GM23338 (cell line): ENCODE results near the gene CMSS1. TPM values are rescaled to one million over a fixed set of nuclear protein-coding genes. Genes with fewer than 3 reads are reported as not detected.

Experiments used
- ATAC-seq: fragments of 200-7000 bp; cut with Tn5 transposase; 3 replicates; pipeline ENCODE4 v1.9.1; 2020
- DNase-seq: peaks from one replicate; pipeline ENCODE4 v3.0.0-alpha.2; 2015; ENCODE audit warnings: low spot score
- H2AFZ ChIP-seq: fragments of 200-600 bp; sonication (generic); 2 replicates; pipeline ENCODE4 v1.8.0; 2016; ENCODE audit warnings: antibody characterized with exemption, mild to moderate bottlenecking, moderate library complexity
- H3F3A ChIP-seq: fragments of 200-600 bp; sonication (generic); replicated peaks from 2 replicates; pipeline ENCODE4 v1.8.0; 2017; ENCODE audit warnings: antibody characterized with exemption, mixed run types, low read depth
- H3K27ac ChIP-seq: fragments of 200-600 bp; sonication (generic); 2 replicates; pipeline ENCODE4 v1.6.1; 2016; ENCODE audit warnings: low read depth
- H3K27me3 ChIP-seq: fragments of 200-600 bp; sonication (generic); 2 replicates; pipeline ENCODE4 v1.8.0; 2016; ENCODE audit warnings: mild to moderate bottlenecking, mixed run types, moderate library complexity; ENCODE audit not compliant: insufficient read depth
- H3K36me3 ChIP-seq: fragments of 200-600 bp; sonication (generic); 2 replicates; pipeline ENCODE4 v1.8.0; 2016; ENCODE audit warnings: mild to moderate bottlenecking; ENCODE audit not compliant: insufficient read depth
- H3K4me1 ChIP-seq: fragments of 200-600 bp; sonication (generic); 2 replicates; pipeline ENCODE4 v1.8.0; 2016; ENCODE audit warnings: mild to moderate bottlenecking, moderate library complexity; ENCODE audit not compliant: insufficient read depth
- H3K4me2 ChIP-seq: fragments of 200-600 bp; sonication (generic); 2 replicates; pipeline ENCODE4 v1.7.1; 2017; ENCODE audit warnings: mixed run types
- H3K4me3 ChIP-seq: fragments of 200-600 bp; sonication (generic); 2 replicates; pipeline ENCODE4 v1.6.1; 2016; ENCODE audit warnings: mixed run types
- H3K79me2 ChIP-seq: fragments of 200-600 bp; sonication (generic); replicated peaks from 2 replicates; pipeline ENCODE4 v1.8.0; 2017; ENCODE audit warnings: mild to moderate bottlenecking; ENCODE audit not compliant: insufficient read depth
- H3K9me2 ChIP-seq: fragments of 200-600 bp; sonication (generic); 2 replicates; pipeline ENCODE4 v1.8.0; 2017; ENCODE audit not compliant: insufficient read depth
- H4K20me1 ChIP-seq: fragments of 200-600 bp; sonication (generic); replicated peaks from 2 replicates; pipeline ENCODE4 v1.8.0; 2017; ENCODE audit warnings: mild to moderate bottlenecking; ENCODE audit not compliant: insufficient read depth
- H3K27ac Mint-ChIP-seq: 2 replicates; pipeline ENCODE4 v1.8.0; 2020; ENCODE audit warnings: inconsistent platforms, mild to moderate bottlenecking, moderate library complexity, mixed read lengths
- H3K27me3 Mint-ChIP-seq: 3 replicates; pipeline ENCODE4 v1.8.0; 2022; ENCODE audit warnings: low read depth, mild to moderate bottlenecking, moderate library complexity, mixed read lengths, inconsistent platforms; ENCODE audit not compliant: insufficient read depth, poor library complexity
- H3K36me3 Mint-ChIP-seq: 3 replicates; pipeline ENCODE4 v1.8.0; 2021; ENCODE audit warnings: low read depth, mild to moderate bottlenecking, inconsistent platforms, moderate library complexity, mixed read lengths
- H3K4me1 Mint-ChIP-seq: 3 replicates; pipeline ENCODE4 v1.8.0; 2020; ENCODE audit warnings: mild to moderate bottlenecking, inconsistent platforms, mixed read lengths
- H3K4me3 Mint-ChIP-seq: 3 replicates; pipeline ENCODE4 v1.8.0; 2021; ENCODE audit warnings: moderate library complexity, mild to moderate bottlenecking, inconsistent platforms, mixed read lengths
- H3K9me3 Mint-ChIP-seq: 3 replicates; pipeline ENCODE4 v1.8.0; 2020; ENCODE audit warnings: moderate library complexity, mild to moderate bottlenecking, inconsistent platforms, mixed read lengths
- CREB1 ChIP-seq: fragments of 250-450 bp; sonication (Bioruptor Pico); IDR thresholded peaks from 2 replicates; pipeline ENCODE4 v1.5.0; 2020; ENCODE audit warnings: low read depth, mild to moderate bottlenecking, moderate library complexity
- EZH2 ChIP-seq: fragments of 200-600 bp; sonication (generic); IDR thresholded peaks from one replicate; pipeline ENCODE4 v1.8.0; 2017; ENCODE audit warnings: antibody characterized with exemption, mild to moderate bottlenecking, low read depth; ENCODE audit not compliant: unreplicated experiment
- EZH2phosphoT487 ChIP-seq: fragments of 200-600 bp; sonication (generic); IDR thresholded peaks from one replicate; pipeline ENCODE4 v1.8.1; 2018; ENCODE audit warnings: antibody characterized with exemption; ENCODE audit not compliant: unreplicated experiment
- JUNB ChIP-seq: IDR thresholded peaks from one replicate; pipeline ENCODE4 v1.6.1; 2016; ENCODE audit warnings: antibody characterized with exemption; ENCODE audit not compliant: unreplicated experiment
- NANOG ChIP-seq: IDR thresholded peaks from 2 replicates; pipeline ENCODE4 v1.6.1; 2016; ENCODE audit warnings: antibody characterized with exemption, borderline replicate concordance
- POLR2AphosphoS5 ChIP-seq: IDR thresholded peaks from 2 replicates; pipeline ENCODE4 v1.6.1; 2016; ENCODE audit warnings: antibody characterized with exemption, low read depth
- STAT1 ChIP-seq: IDR thresholded peaks from one replicate; pipeline ENCODE4 v1.6.1; 2016; ENCODE audit warnings: antibody characterized with exemption; ENCODE audit not compliant: unreplicated experiment
- ZNF114 ChIP-seq: fragments of 250-450 bp; sonication (Bioruptor Pico); IDR thresholded peaks from 2 replicates; pipeline ENCODE4 v1.5.0; 2020; ENCODE audit warnings: mild to moderate bottlenecking, moderate library complexity
- ZNF331 ChIP-seq: fragments of 250-450 bp; sonication (Bioruptor Pico); IDR thresholded peaks from 2 replicates; pipeline ENCODE4 v1.5.0; 2020; ENCODE audit warnings: low read depth, mild to moderate bottlenecking, moderate library complexity
- polyA plus RNA-seq: library from polyadenylated mRNA; unstranded; fragments of >200 nt; fragmentation: Nextera tagmentation; extraction: Ambion mirVana; gene quantifications from 2 replicates; pipeline ENCODE4 v1.2.1, GENCODE V29; 2016
- total RNA-seq: library from RNA; depleted of rRNA; stranded (reverse); fragments of >200 nt; shearing (Covaris generic); gene quantifications from 2 replicates; pipeline ENCODE4 v1.2.3, GENCODE V29; 2014
- TF ChIP-seq, protein P1 (sequence below): fragments of 250-450 bp; sonication (Bioruptor Pico); IDR thresholded peaks from 2 replicates; pipeline ENCODE4 v1.5.0; 2020; ENCODE audit warnings: mild to moderate bottlenecking, moderate library complexity
- TF ChIP-seq, protein P2 (sequence below): IDR thresholded peaks from one replicate; pipeline ENCODE4 v1.6.1; 2018; ENCODE audit warnings: antibody characterized with exemption; ENCODE audit not compliant: unreplicated experiment
- TF ChIP-seq, protein P3 (sequence below): IDR thresholded peaks from 2 replicates; pipeline ENCODE4 v1.6.1; 2016; ENCODE audit warnings: antibody characterized with exemption
- TF ChIP-seq, protein P4 (sequence below), 2 experiments: fragments of 200-600 bp in 1 of 2; sonication (generic) in 1 of 2; conservative IDR thresholded peaks; 2 replicates each; pipeline versions ENCODE4 v1.5.1 to v1.6.1; 2016 to 2017; ENCODE audit warnings: antibody characterized with exemption in 2 of 2, low read depth in 2 of 2, mild to moderate bottlenecking in 2 of 2, moderate library complexity in 1 of 2

CMSS1 gene
- total and polyA plus RNA-seq, 2 experiments from 2014 or later = 39.4 to 187 TPM

DNA sequence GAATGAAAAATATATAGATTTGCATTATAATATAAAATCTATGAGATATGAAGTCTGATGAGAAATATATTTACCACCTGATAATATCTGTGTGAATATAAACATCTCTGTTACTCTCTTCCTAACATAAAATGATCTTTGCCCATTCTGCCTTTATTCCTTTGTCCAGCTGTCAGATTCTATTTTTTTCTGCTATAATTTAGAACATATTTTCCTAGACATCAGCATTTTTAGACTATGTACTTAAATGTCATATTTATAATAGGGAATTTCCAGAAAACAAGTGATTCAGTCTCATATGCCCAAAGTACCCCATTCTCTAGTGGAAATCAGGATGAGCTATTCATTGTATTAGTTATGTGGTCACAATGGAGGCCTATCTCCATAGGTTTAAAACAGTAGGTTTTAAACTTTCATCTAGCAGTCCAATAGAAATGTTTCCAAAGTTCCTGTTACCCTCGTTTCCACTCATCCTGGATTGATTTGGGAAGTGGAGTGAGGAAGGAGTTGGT lies 213.3 kb downstream of the CMSS1 start:
- Histone ChIP-seq H3F3A (no peaks in the 10 kb centered on the region), H3K79me2 (no peaks in the 10 kb centered on the region), H3K27ac (no peak overlapping the region), H3K27me3 (no peaks in the 10 kb centered on the region), H3K36me3 (no peaks in the 10 kb centered on the region), H2AFZ (no peak overlapping the region), H3K4me1 (no peaks in the 10 kb centered on the region), H4K20me1 (no peaks in the 10 kb centered on the region), H3K4me2 (no peak overlapping the region), H3K4me3 (no peak overlapping the region), H3K9me2 (no peaks in the 10 kb centered on the region)
- Mint-ChIP-seq H3K27ac (peak overlapping the region; percentile 31; the same call in 1 of the 2 replicates), H3K27me3 (no peaks in the 10 kb centered on the region), H3K36me3 (no peaks in the 10 kb centered on the region), H3K4me3 (no peak overlapping the region), H3K4me1 (peaks cover 10% of the 10 kb centered on the region; the same call in 2 of the 3 replicates), H3K9me3 (no peaks in the 10 kb centered on the region)
- DNase-seq (no peak), ATAC-seq (no peak)
- TF ChIP-seq STAT1 (no peak), JUNB (no peak), POLR2AphosphoS5 (no peak), ZNF114 (CRISPR knock-in tag) (no peak), EZH2phosphoT487 (no peak), CREB1 (CRISPR knock-in tag) (no peak), ZNF331 (CRISPR knock-in tag) (no peak), NANOG (no peak), EZH2 (no peak)
- TF ChIP-seq, protein P1, sequence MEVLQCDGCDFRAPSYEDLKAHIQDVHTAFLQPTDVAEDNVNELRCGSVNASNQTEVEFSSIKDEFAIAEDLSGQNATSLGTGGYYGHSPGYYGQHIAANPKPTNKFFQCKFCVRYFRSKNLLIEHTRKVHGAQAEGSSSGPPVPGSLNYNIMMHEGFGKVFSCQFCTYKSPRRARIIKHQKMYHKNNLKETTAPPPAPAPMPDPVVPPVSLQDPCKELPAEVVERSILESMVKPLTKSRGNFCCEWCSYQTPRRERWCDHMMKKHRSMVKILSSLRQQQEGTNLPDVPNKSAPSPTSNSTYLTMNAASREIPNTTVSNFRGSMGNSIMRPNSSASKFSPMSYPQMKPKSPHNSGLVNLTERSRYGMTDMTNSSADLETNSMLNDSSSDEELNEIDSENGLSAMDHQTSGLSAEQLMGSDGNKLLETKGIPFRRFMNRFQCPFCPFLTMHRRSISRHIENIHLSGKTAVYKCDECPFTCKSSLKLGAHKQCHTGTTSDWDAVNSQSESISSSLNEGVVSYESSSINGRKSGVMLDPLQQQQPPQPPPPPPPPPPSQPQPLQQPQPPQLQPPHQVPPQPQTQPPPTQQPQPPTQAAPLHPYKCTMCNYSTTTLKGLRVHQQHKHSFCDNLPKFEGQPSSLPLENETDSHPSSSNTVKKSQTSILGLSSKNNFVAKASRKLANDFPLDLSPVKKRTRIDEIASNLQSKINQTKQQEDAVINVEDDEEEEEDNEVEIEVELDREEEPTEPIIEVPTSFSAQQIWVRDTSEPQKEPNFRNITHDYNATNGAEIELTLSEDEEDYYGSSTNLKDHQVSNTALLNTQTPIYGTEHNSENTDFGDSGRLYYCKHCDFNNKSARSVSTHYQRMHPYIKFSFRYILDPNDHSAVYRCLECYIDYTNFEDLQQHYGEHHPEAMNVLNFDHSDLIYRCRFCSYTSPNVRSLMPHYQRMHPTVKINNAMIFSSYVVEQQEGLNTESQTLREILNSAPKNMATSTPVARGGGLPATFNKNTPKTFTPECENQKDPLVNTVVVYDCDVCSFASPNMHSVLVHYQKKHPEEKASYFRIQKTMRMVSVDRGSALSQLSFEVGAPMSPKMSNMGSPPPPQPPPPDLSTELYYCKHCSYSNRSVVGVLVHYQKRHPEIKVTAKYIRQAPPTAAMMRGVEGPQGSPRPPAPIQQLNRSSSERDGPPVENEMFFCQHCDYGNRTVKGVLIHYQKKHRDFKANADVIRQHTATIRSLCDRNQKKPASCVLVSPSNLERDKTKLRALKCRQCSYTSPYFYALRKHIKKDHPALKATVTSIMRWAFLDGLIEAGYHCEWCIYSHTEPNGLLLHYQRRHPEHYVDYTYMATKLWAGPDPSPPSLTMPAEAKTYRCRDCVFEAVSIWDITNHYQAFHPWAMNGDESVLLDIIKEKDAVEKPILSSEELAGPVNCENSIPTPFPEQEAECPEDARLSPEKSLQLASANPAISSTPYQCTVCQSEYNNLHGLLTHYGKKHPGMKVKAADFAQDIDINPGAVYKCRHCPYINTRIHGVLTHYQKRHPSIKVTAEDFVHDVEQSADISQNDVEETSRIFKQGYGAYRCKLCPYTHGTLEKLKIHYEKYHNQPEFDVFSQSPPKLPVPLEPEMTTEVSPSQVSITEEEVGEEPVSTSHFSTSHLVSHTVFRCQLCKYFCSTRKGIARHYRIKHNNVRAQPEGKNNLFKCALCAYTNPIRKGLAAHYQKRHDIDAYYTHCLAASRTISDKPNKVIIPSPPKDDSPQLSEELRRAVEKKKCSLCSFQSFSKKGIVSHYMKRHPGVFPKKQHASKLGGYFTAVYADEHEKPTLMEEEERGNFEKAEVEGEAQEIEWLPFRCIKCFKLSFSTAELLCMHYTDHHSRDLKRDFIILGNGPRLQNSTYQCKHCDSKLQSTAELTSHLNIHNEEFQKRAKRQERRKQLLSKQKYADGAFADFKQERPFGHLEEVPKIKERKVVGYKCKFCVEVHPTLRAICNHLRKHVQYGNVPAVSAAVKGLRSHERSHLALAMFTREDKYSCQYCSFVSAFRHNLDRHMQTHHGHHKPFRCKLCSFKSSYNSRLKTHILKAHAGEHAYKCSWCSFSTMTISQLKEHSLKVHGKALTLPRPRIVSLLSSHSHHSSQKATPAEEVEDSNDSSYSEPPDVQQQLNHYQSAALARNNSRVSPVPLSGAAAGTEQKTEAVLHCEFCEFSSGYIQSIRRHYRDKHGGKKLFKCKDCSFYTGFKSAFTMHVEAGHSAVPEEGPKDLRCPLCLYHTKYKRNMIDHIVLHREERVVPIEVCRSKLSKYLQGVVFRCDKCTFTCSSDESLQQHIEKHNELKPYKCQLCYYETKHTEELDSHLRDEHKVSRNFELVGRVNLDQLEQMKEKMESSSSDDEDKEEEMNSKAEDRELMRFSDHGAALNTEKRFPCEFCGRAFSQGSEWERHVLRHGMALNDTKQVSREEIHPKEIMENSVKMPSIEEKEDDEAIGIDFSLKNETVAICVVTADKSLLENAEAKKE = no peak
- TF ChIP-seq, protein P2, sequence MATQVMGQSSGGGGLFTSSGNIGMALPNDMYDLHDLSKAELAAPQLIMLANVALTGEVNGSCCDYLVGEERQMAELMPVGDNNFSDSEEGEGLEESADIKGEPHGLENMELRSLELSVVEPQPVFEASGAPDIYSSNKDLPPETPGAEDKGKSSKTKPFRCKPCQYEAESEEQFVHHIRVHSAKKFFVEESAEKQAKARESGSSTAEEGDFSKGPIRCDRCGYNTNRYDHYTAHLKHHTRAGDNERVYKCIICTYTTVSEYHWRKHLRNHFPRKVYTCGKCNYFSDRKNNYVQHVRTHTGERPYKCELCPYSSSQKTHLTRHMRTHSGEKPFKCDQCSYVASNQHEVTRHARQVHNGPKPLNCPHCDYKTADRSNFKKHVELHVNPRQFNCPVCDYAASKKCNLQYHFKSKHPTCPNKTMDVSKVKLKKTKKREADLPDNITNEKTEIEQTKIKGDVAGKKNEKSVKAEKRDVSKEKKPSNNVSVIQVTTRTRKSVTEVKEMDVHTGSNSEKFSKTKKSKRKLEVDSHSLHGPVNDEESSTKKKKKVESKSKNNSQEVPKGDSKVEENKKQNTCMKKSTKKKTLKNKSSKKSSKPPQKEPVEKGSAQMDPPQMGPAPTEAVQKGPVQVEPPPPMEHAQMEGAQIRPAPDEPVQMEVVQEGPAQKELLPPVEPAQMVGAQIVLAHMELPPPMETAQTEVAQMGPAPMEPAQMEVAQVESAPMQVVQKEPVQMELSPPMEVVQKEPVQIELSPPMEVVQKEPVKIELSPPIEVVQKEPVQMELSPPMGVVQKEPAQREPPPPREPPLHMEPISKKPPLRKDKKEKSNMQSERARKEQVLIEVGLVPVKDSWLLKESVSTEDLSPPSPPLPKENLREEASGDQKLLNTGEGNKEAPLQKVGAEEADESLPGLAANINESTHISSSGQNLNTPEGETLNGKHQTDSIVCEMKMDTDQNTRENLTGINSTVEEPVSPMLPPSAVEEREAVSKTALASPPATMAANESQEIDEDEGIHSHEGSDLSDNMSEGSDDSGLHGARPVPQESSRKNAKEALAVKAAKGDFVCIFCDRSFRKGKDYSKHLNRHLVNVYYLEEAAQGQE = no peak
- TF ChIP-seq, protein P3, sequence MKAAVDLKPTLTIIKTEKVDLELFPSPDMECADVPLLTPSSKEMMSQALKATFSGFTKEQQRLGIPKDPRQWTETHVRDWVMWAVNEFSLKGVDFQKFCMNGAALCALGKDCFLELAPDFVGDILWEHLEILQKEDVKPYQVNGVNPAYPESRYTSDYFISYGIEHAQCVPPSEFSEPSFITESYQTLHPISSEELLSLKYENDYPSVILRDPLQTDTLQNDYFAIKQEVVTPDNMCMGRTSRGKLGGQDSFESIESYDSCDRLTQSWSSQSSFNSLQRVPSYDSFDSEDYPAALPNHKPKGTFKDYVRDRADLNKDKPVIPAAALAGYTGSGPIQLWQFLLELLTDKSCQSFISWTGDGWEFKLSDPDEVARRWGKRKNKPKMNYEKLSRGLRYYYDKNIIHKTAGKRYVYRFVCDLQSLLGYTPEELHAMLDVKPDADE = no peak
- TF ChIP-seq, protein P4, sequence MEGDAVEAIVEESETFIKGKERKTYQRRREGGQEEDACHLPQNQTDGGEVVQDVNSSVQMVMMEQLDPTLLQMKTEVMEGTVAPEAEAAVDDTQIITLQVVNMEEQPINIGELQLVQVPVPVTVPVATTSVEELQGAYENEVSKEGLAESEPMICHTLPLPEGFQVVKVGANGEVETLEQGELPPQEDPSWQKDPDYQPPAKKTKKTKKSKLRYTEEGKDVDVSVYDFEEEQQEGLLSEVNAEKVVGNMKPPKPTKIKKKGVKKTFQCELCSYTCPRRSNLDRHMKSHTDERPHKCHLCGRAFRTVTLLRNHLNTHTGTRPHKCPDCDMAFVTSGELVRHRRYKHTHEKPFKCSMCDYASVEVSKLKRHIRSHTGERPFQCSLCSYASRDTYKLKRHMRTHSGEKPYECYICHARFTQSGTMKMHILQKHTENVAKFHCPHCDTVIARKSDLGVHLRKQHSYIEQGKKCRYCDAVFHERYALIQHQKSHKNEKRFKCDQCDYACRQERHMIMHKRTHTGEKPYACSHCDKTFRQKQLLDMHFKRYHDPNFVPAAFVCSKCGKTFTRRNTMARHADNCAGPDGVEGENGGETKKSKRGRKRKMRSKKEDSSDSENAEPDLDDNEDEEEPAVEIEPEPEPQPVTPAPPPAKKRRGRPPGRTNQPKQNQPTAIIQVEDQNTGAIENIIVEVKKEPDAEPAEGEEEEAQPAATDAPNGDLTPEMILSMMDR (conservative IDR thresholded peaks at IDR 0.05; ENCODE audit: low read depth in 2 of 2) = no peak
